ENCODE data around the gene GPER1.

GRCh38 chr7:1064581-1064980 is 23.3 kb upstream of the GPER1 start:
- TF ChIP-seq POLR2AphosphoS5 (IDR thresholded peaks at IDR 0.05; ENCODE audit: low read depth, low read length) (no peak), TAF1 (IDR thresholded peaks at IDR 0.05; ENCODE audit: borderline replicate concordance, insufficient read depth, low read length) (no peak), REST (IDR thresholded peaks at IDR 0.05; ENCODE audit: insufficient read depth in 1 of 2, low read depth in 2 of 2, low read length in 2 of 2) (no peak), SIN3A (IDR thresholded peaks at IDR 0.05; ENCODE audit: borderline replicate concordance, insufficient read depth, low read length) (no peak)

Data from PFSK-1 (cell line).